IMR-90 (cell line): ENCODE data around the gene MAN1C1.

Source experiments
- CEBPB ChIP-seq: IDR thresholded peaks from 2 replicates; pipeline ENCODE4 v1.6.1; 2012; ENCODE audit warnings: low read depth, low read length, improper control_type of control experiment
- CTCF ChIP-seq: conservative IDR thresholded peaks from 2 replicates; pipeline ENCODE4 v1.5.1; 2012; ENCODE audit warnings: mild to moderate bottlenecking, low read depth, low read length, improper control_type of control experiment
- MXI1 ChIP-seq: IDR thresholded peaks from 2 replicates; pipeline ENCODE4 v1.6.1; 2012; ENCODE audit warnings: low read depth, mild to moderate bottlenecking, low read length, moderate library complexity, borderline replicate concordance
- POLR2A ChIP-seq: IDR thresholded peaks from 2 replicates; pipeline ENCODE4 v1.6.1; 2012; ENCODE audit warnings: mild to moderate bottlenecking, low read depth, low read length
- RAD21 ChIP-seq: IDR thresholded peaks from 2 replicates; pipeline ENCODE4 v1.6.1; 2012; ENCODE audit warnings: low read length, improper control_type of control experiment
- RCOR1 ChIP-seq: IDR thresholded peaks from 2 replicates; pipeline ENCODE4 v1.6.1; 2012; ENCODE audit warnings: mild to moderate bottlenecking, low read length, improper control_type of control experiment; ENCODE audit not compliant: insufficient replicate concordance
- RFX5 ChIP-seq: IDR thresholded peaks from 2 replicates; pipeline ENCODE4 v1.8.0; 2012; ENCODE audit warnings: low read depth, mild to moderate bottlenecking, low read length, moderate library complexity
- SMC3 ChIP-seq: fragments of 150-350 bp; IDR thresholded peaks from 2 replicates; pipeline ENCODE4 v1.6.1; 2016; ENCODE audit warnings: low read depth, mild to moderate bottlenecking, antibody characterized with exemption, low read length, moderate library complexity
- TF ChIP-seq, protein P1 (sequence below): fragments of 150-350 bp; IDR thresholded peaks from 2 replicates; pipeline ENCODE4 v1.6.1; 2016; ENCODE audit warnings: low read depth, mild to moderate bottlenecking, low read length, moderate library complexity, borderline replicate concordance
- TF ChIP-seq, protein P2 (sequence below): fragments of 150-350 bp; IDR thresholded peaks from 2 replicates; pipeline ENCODE4 v1.6.1; 2017; ENCODE audit warnings: mild to moderate bottlenecking, antibody characterized with exemption, low read length, low read depth

GRCh38 chr1:25691211-25691610, 74.6 kb downstream of the MAN1C1 start:
- no peak for TF ChIP-seq CTCF
- no peak for TF ChIP-seq RCOR1
- TF ChIP-seq CEBPB, result no peak
- TF ChIP-seq RAD21, result no peak
- no peak for TF ChIP-seq MXI1
- no peak for TF ChIP-seq RFX5
- TF ChIP-seq, protein P1, sequence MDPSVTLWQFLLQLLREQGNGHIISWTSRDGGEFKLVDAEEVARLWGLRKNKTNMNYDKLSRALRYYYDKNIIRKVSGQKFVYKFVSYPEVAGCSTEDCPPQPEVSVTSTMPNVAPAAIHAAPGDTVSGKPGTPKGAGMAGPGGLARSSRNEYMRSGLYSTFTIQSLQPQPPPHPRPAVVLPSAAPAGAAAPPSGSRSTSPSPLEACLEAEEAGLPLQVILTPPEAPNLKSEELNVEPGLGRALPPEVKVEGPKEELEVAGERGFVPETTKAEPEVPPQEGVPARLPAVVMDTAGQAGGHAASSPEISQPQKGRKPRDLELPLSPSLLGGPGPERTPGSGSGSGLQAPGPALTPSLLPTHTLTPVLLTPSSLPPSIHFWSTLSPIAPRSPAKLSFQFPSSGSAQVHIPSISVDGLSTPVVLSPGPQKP, result no peak
- TF ChIP-seq POLR2A, result no peak
- TF ChIP-seq, protein P2, sequence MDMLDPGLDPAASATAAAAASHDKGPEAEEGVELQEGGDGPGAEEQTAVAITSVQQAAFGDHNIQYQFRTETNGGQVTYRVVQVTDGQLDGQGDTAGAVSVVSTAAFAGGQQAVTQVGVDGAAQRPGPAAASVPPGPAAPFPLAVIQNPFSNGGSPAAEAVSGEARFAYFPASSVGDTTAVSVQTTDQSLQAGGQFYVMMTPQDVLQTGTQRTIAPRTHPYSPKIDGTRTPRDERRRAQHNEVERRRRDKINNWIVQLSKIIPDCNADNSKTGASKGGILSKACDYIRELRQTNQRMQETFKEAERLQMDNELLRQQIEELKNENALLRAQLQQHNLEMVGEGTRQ, result no peak
- TF ChIP-seq SMC3, result no peak
